ENCODE measurements around the gene RNF114. TPM values are rescaled to one million over a fixed set of nuclear protein-coding genes. Genes with fewer than 3 reads are reported as not detected.
"Not testable (repeated sequence)": the region's sequence is repeated elsewhere in the genome, so short reads cannot be mapped to it uniquely, and the experiment has no call there.

Gene RNF114
- total RNA-seq, 1 experiment from 2014 or later, result 127 TPM

GRCh38 chr20:49985157-49985556, 49.0 kb downstream of the RNF114 start:
- DNase-seq (ENCODE audit: low read depth), result no peak

- no peak for DNase-seq (ENCODE audit: low read depth)
These were observed 49.4 kb downstream of the RNF114 start for GRCh38 chr20:49985617-49986016.

GRCh38 chr20:49986049-49986448, 49.9 kb downstream of the RNF114 start:
- DNase-seq (ENCODE audit: low read depth), result no peak

GRCh38 chr20:49987015-49987867, 51.0 kb downstream of the RNF114 start:
- no peak for DNase-seq (ENCODE audit: low read depth)

GRCh38 chr20:49987868-49988690, 51.9 kb downstream of the RNF114 start:
- DNase-seq (ENCODE audit: low read depth), result no peak

GRCh38 chr20:49989234-49990065, 53.3 kb downstream of the RNF114 start:
- peak; percentile 90 for DNase-seq (ENCODE audit: low read depth)

GRCh38 chr20:49990271-49990720, 54.1 kb downstream of the RNF114 start:
- DNase-seq (ENCODE audit: low read depth), result no peak

- no peak for DNase-seq (ENCODE audit: low read depth)
These were observed 57.1 kb downstream of the RNF114 start for GRCh38 chr20:49993301-49993751.

- DNase-seq (ENCODE audit: low read depth), result no peak
These were observed 59.4 kb downstream of the RNF114 start for GRCh38 chr20:49995586-49995985.

GRCh38 chr20:49998478-49999188, 62.4 kb downstream of the RNF114 start:
- not testable (repeated sequence) for DNase-seq (ENCODE audit: low read depth)

- no peak for DNase-seq (ENCODE audit: low read depth)
These were observed 63.1 kb downstream of the RNF114 start for GRCh38 chr20:49999329-49999728.

- DNase-seq (ENCODE audit: low read depth), result not testable (repeated sequence)
These were observed 64.5 kb downstream of the RNF114 start for GRCh38 chr20:50000548-50001222.

GRCh38 chr20:50001784-50002311, 65.7 kb downstream of the RNF114 start:
- DNase-seq (ENCODE audit: low read depth), result no peak

GRCh38 chr20:50003253-50003656, 67.1 kb downstream of the RNF114 start:
- DNase-seq (ENCODE audit: low read depth), result peak; percentile 53

Other genes with a start within 250 kb of the RNF114 start
- gene B4GALT5, start 222.5 kb upstream of the RNF114 start, total RNA-seq (2014; rRNA removed; shearing (Covaris generic)), result 25.5 and 30.5 TPM in 2 replicates
- 6.2 and 6.6 TPM in 2 replicates for gene SLC9A8, start 123.6 kb upstream of the RNF114 start, total RNA-seq (2014; rRNA removed; shearing (Covaris generic))
- 6.0 and 6.6 TPM in 2 replicates for gene SPATA2, start 20.9 kb upstream of the RNF114 start, total RNA-seq (2014; rRNA removed; shearing (Covaris generic))
- gene SNAI1, start 46.6 kb downstream of the RNF114 start, total RNA-seq (2014; rRNA removed; shearing (Covaris generic)), result 1.4 and 1.7 TPM in 2 replicates
- 134 and 174 TPM in 2 replicates for gene UBE2V1, start 176.8 kb downstream of the RNF114 start, total RNA-seq (2014; rRNA removed; shearing (Covaris generic))
- 54.2 and 56.1 TPM in 2 replicates for gene PEDS1, start 217.3 kb downstream of the RNF114 start, total RNA-seq (2014; rRNA removed; shearing (Covaris generic))

Measured in RPMI7951 (cell line).